Caco-2 (cell line): ENCODE measurements around the gene KDM4F. TPM values are rescaled to one million over a fixed set of nuclear protein-coding genes. Genes with fewer than 3 reads are reported as not detected.
"Not testable (repeated sequence)": the region's sequence is repeated elsewhere in the genome, so short reads cannot be mapped to it uniquely, and the experiment has no call there.

Experiments used
- Bru-seq: library from RNA; stranded (reverse); fragments of 400-500 nt; gene quantifications from one replicate; lab custom pipeline; 2021; lab: Mats Ljungman, UMichigan
- BruChase-seq, 2 experiments: library from RNA; stranded (reverse); fragments of 400-500 nt; gene quantifications; one replicate each; lab custom pipeline; 2021; lab: Mats Ljungman, UMichigan
- BruUV-seq: library from RNA; stranded (reverse); fragments of 400-500 nt; replicated peaks from 2 replicates; lab custom pipeline; 2021; lab: Mats Ljungman, UMichigan
- CTCF ChIA-PET: fragments of 300-600 bp; sonication (Branson Sonifier 250); formaldehyde crosslinking; loops from one replicate; lab custom pipeline; 2022; ENCODE audit warnings: antibody characterized with exemption; lab: Charles Lee
- POLR2A ChIA-PET: fragments of 300-600 bp; sonication (Branson Sonifier 250); formaldehyde crosslinking; loops from one replicate; lab custom pipeline; 2022; ENCODE audit warnings: antibody characterized with exemption; lab: Charles Lee
- DNase-seq, 2 experiments: peaks; one replicate each; pipeline versions ENCODE4 v3.0.0 to v3.0.0-alpha.2; 2020 to 2022
- H3K27me3 ChIP-seq: replicated peaks from 2 replicates; pipeline ENCODE4 v1.6.0; 2011; ENCODE audit warnings: low read length; ENCODE audit not compliant: control insufficient read depth, insufficient read depth
- H3K36me3 ChIP-seq: 2 replicates; pipeline ENCODE4 v1.5.1; 2011; ENCODE audit warnings: low read length; ENCODE audit not compliant: control insufficient read depth, insufficient read depth
- H3K4me1 ChIP-seq: fragments of 250-450 bp; sonication (Bioruptor Pico); 2 replicates; pipeline ENCODE4 v1.5.1; 2020; ENCODE audit warnings: mild to moderate bottlenecking
- H3K4me3 ChIP-seq: 2 replicates; pipeline ENCODE4 v1.5.1; 2011; ENCODE audit warnings: low read depth, mild to moderate bottlenecking, control low read depth, low read length
- H3K9me3 ChIP-seq: fragments of 250-450 bp; sonication (Bioruptor Pico); 2 replicates; pipeline ENCODE4 v1.5.1; 2020; ENCODE audit warnings: mild to moderate bottlenecking, moderate library complexity
- H3K27ac Mint-ChIP-seq: one replicate; pipeline ENCODE4 v1.8.0; 2022; ENCODE audit warnings: mixed read lengths; ENCODE audit not compliant: unreplicated experiment
- H3K27me3 Mint-ChIP-seq: one replicate; pipeline ENCODE4 v1.8.0; 2022; ENCODE audit warnings: mixed read lengths; ENCODE audit not compliant: insufficient read depth, unreplicated experiment
- H3K36me3 Mint-ChIP-seq: one replicate; pipeline ENCODE4 v1.8.0; 2022; ENCODE audit warnings: mild to moderate bottlenecking, mixed read lengths; ENCODE audit not compliant: insufficient read depth, unreplicated experiment
- H3K4me1 Mint-ChIP-seq: one replicate; pipeline ENCODE4 v1.8.0; 2022; ENCODE audit warnings: low read depth, mixed read lengths; ENCODE audit not compliant: unreplicated experiment
- H3K4me3 Mint-ChIP-seq: one replicate; pipeline ENCODE4 v1.8.0; 2022; ENCODE audit warnings: mild to moderate bottlenecking, moderate library complexity, mixed read lengths; ENCODE audit not compliant: unreplicated experiment
- H3K9me3 Mint-ChIP-seq: one replicate; pipeline ENCODE4 v1.8.0; 2022; ENCODE audit warnings: mixed read lengths; ENCODE audit not compliant: unreplicated experiment
- CTCF ChIP-seq, 2 experiments: fragments of 200-600 bp in 1 of 2; IDR thresholded peaks; 1 replicate in 1 of 2; 2 replicates in 1 of 2; pipeline versions ENCODE4 v1.5.1 to v1.8.0; 2011 to 2022; ENCODE audit warnings: antibody characterized with exemption in 1 of 2, control low read depth in 1 of 2, inconsistent platforms in 1 of 2, low read depth in 1 of 2, low read length in 1 of 2, mild to moderate bottlenecking in 1 of 2, moderate library complexity in 1 of 2; ENCODE audit not compliant: insufficient read depth in 1 of 2, severe bottlenecking in 1 of 2, unreplicated experiment in 1 of 2
- intact Hi-C: fragments of 100-400 bp; cut with micrococcal nuclease; formaldehyde crosslinking; loops from one replicate; pipeline ENCODE4 v1.10.0; 2022; ENCODE audit not compliant: unreplicated experiment
- long read RNA-seq: library from polyadenylated mRNA; stranded (forward); transcript quantifications from one replicate; pipeline ENCODE4 v2.0.0, GENCODE V29; 2022
- total RNA-seq: library from RNA; stranded (reverse); gene quantifications from 2 replicates; pipeline ENCODE4 v1.2.3, GENCODE V29; 2022

Gene KDM4F
- total RNA-seq (not detected in 2 replicates), Bru-seq, nascent RNA (percentile 18 among the genes with signal in this experiment), BruChase-seq, experiment 1, labeled RNA remaining after a 2-hour chase (not detected), BruChase-seq, experiment 2, labeled RNA remaining after a 6-hour chase (not detected)
- long read RNA-seq: 0 reads

- H3K36me3 Mint-ChIP-seq, H3K27ac Mint-ChIP-seq, H3K4me1 ChIP-seq, H3K4me3 ChIP-seq, H3K27me3 ChIP-seq, H3K9me3 Mint-ChIP-seq, DNase-seq, H3K27me3 Mint-ChIP-seq, H3K36me3 ChIP-seq, H3K4me1 Mint-ChIP-seq, POLR2A ChIA-PET, BruUV-seq, intact Hi-C loops, H3K9me3 ChIP-seq: not testable (repeated sequence)
- CTCF ChIA-PET: interaction anchor here (0.9 kb wide), 1 partner anchor 102 kb away, joined by 3 read pairs; no protein-coding TSS in a partner anchor
- H3K4me3 Mint-ChIP-seq: peak within 1 kb of the TSS; percentile 5
Observed at GRCh38 chr11:95049122-95049521, at the start of gene KDM4F. KDM4F (plus strand) TSS chr11:95049422.

GRCh38 chr11:95003716-95004115 is 45.5 kb upstream of the KDM4F start:
- Mint-ChIP-seq H3K4me1 (no peaks in the 10 kb centered on the region), H3K36me3 (no peaks in the 10 kb centered on the region)
- CTCF ChIA-PET: no interaction called here

GRCh38 chr11:95005642-95006041 is 43.6 kb upstream of the KDM4F start:
- no peaks in the 10 kb centered on the region for H3K36me3 Mint-ChIP-seq
- no peak for DNase-seq
- no peak overlapping the region for H3K4me3 Mint-ChIP-seq
- H3K9me3 Mint-ChIP-seq: peaks cover 10% of the 10 kb centered on the region
- intact Hi-C loops: no loop called here
- H3K27me3 ChIP-seq: no peaks in the 10 kb centered on the region
- H3K4me3 ChIP-seq: no peak overlapping the region
- H3K27ac Mint-ChIP-seq: no peak overlapping the region
- CTCF ChIA-PET: no interaction called here
- no peaks in the 10 kb centered on the region for H3K9me3 ChIP-seq
- TF ChIP-seq CTCF (IDR thresholded peaks at IDR 0.05; ENCODE audit: insufficient read depth in 1 of 2, low read depth in 1 of 2, low read length in 1 of 2, severe bottlenecking in 1 of 2, unreplicated experiment in 1 of 2): no peak
- no peaks in the 10 kb centered on the region for H3K4me1 Mint-ChIP-seq
- H3K4me1 ChIP-seq: no peaks in the 10 kb centered on the region
- H3K27me3 Mint-ChIP-seq: peaks cover 27% of the 10 kb centered on the region
- POLR2A ChIA-PET: no interaction called here
- BruUV-seq: no TSS peak
- no peaks in the 10 kb centered on the region for H3K36me3 ChIP-seq

More at GRCh38 chr11:95003716-95004115, 45.5 kb upstream of the KDM4F start:
- intact Hi-C loops: no loop called here
- Histone ChIP-seq H3K36me3 (no peaks in the 10 kb centered on the region), H3K4me3 (no peak overlapping the region), H3K4me1 (no peaks in the 10 kb centered on the region), H3K27me3 (no peaks in the 10 kb centered on the region), H3K9me3 (no peaks in the 10 kb centered on the region)
- no peak for DNase-seq
- BruUV-seq: no TSS peak
- POLR2A ChIA-PET: no interaction called here
- Mint-ChIP-seq H3K27ac (no peak overlapping the region), H3K27me3 (peaks cover 23% of the 10 kb centered on the region), H3K4me3 (no peak overlapping the region), H3K9me3 (peaks cover 9% of the 10 kb centered on the region)
- TF ChIP-seq CTCF (IDR thresholded peaks at IDR 0.05; ENCODE audit: insufficient read depth in 1 of 2, low read depth in 1 of 2, low read length in 1 of 2, severe bottlenecking in 1 of 2, unreplicated experiment in 1 of 2): no peak
